Upper lobe of left lung (tissue), 4 donors: ENCODE results near the gene TERT.

Experiments used
- EP300 ChIP-seq, 4 donors: sonication (generic); formaldehyde crosslinking; IDR thresholded peaks; one replicate each; pipeline ENCODE4 v1.5.1; 2017; ENCODE audit warnings: antibody characterized with exemption in 4 of 4, control low read depth in 2 of 4
- POLR2A ChIP-seq, 4 donors: fragments of 450-650 bp; IDR thresholded peaks; one replicate each; pipeline ENCODE4 v1.5.1; 2016 to 2017; ENCODE audit warnings: antibody characterized with exemption in 4 of 4, mild to moderate bottlenecking in 2 of 4
- TF ChIP-seq, protein P1 (sequence below), 6 experiments: fragments of 450-650 bp in 4 of 6; fragments of 200-600 bp in 2 of 6; sonication (generic) in 2 of 6; IDR thresholded peaks; one replicate each; pipeline ENCODE4 v1.5.1; 2016 to 2019; ENCODE audit warnings: antibody characterized with exemption in 6 of 6

DNA sequence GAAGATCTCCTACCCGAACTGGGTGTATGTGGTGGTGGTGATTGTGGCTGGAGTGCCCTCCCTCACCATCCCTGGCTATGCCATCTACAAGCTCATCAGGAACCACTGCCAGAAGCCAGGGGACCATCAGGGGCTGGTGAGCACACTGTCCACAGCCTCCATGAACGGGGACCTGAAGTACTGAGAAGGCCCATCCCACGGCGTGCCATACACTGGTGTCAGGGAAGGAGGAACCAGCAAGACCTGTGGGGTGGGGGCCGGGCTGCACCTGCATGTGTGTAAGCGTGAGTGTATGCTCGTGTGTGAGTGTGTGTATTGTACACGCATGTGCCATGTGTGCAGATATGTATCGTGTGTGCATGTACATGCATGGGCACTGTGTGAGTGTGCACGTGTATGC, 73.1 kb downstream of the TERT start:
- no peak for TF ChIP-seq POLR2A (IDR thresholded peaks at IDR 0.05)
- TF ChIP-seq, protein P1, sequence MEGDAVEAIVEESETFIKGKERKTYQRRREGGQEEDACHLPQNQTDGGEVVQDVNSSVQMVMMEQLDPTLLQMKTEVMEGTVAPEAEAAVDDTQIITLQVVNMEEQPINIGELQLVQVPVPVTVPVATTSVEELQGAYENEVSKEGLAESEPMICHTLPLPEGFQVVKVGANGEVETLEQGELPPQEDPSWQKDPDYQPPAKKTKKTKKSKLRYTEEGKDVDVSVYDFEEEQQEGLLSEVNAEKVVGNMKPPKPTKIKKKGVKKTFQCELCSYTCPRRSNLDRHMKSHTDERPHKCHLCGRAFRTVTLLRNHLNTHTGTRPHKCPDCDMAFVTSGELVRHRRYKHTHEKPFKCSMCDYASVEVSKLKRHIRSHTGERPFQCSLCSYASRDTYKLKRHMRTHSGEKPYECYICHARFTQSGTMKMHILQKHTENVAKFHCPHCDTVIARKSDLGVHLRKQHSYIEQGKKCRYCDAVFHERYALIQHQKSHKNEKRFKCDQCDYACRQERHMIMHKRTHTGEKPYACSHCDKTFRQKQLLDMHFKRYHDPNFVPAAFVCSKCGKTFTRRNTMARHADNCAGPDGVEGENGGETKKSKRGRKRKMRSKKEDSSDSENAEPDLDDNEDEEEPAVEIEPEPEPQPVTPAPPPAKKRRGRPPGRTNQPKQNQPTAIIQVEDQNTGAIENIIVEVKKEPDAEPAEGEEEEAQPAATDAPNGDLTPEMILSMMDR (IDR thresholded peaks at IDR 0.05) = no peak
- no peak for TF ChIP-seq EP300 (IDR thresholded peaks at IDR 0.05)
